ENCODE data around the gene KRTAP5-5. TPM values are rescaled to one million over a fixed set of nuclear protein-coding genes. Genes with fewer than 3 reads are reported as not detected.

Gene KRTAP5-5
- total and polyA plus RNA-seq, 2 of the 8 experiments (the other 6 are each of a cell fraction or from before 2014, with no cell fraction given): 0.09 TPM; not detected in 1

DNA sequence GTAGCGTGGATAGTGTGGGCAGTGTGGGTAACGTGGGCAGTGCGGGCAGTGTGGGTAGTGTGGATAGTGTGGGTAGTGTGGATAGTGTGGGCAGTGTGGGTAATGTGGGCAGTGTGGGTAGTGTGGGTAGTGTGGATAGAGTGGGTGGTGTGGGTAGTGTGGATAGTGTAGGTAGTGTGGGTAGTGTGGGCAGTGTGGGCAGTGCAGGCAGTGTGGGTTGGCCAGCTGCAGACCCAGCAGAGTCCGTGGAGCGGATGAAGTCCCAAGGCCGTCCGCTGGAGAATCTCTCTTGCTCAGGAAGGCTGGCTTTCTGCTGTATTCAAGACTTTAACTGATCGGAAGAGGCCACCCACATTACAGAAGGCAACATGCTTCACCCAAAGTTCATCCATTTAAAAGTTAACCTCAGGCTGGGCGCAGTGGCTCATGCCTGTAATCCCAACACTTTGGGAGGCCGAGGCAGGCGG is 41.4 kb downstream of the KRTAP5-5 start:
- POLR2A ChIA-PET (ENCODE audit: partially characterized antibody): no interaction called here
- TF ChIP-seq KDM4A (IDR thresholded peaks at IDR 0.05; ENCODE audit: low read depth, low read length, severe bottlenecking) (no peak), BACH1 (IDR thresholded peaks at IDR 0.05; ENCODE audit: low read length) (no peak), RAD21 (IDR thresholded peaks at IDR 0.05 in 1 of 2, conservative IDR thresholded peaks at IDR 0.05 in 1 of 2; ENCODE audit: low read depth in 2 of 2, low read length in 2 of 2) (no peak), SIN3A (conservative IDR thresholded peaks at IDR 0.05 in 1 of 2, IDR thresholded peaks at IDR 0.05 in 1 of 2; ENCODE audit: low read depth in 1 of 2, low read length in 2 of 2) (no peak), SP1 (IDR thresholded peaks at IDR 0.05; ENCODE audit: low read depth, low read length) (no peak), FOSL1 (IDR thresholded peaks at IDR 0.05; ENCODE audit: insufficient read depth, low read depth, low read length) (no peak), POU5F1 (IDR thresholded peaks at IDR 0.05; ENCODE audit: low read depth, low read length) (no peak), TEAD4 (IDR thresholded peaks at IDR 0.05; ENCODE audit: low read depth, low read length) (no peak), TAF1 (IDR thresholded peaks at IDR 0.05; ENCODE audit: low read depth, low read length) (no peak), RXRA (IDR thresholded peaks at IDR 0.05; ENCODE audit: insufficient read depth, low read depth, low read length) (no peak)
- TF ChIP-seq, protein P1, sequence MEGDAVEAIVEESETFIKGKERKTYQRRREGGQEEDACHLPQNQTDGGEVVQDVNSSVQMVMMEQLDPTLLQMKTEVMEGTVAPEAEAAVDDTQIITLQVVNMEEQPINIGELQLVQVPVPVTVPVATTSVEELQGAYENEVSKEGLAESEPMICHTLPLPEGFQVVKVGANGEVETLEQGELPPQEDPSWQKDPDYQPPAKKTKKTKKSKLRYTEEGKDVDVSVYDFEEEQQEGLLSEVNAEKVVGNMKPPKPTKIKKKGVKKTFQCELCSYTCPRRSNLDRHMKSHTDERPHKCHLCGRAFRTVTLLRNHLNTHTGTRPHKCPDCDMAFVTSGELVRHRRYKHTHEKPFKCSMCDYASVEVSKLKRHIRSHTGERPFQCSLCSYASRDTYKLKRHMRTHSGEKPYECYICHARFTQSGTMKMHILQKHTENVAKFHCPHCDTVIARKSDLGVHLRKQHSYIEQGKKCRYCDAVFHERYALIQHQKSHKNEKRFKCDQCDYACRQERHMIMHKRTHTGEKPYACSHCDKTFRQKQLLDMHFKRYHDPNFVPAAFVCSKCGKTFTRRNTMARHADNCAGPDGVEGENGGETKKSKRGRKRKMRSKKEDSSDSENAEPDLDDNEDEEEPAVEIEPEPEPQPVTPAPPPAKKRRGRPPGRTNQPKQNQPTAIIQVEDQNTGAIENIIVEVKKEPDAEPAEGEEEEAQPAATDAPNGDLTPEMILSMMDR (IDR thresholded peaks at IDR 0.05; ENCODE audit: control extremely low read depth in 1 of 3, insufficient read depth in 1 of 3, low read depth in 1 of 3, low read length in 3 of 3): no peak

More for the DNA sequence above, 41.4 kb downstream of the KRTAP5-5 start:
- H3K79me2 ChIP-seq (ENCODE audit: control insufficient read depth in 1 of 2, insufficient read depth in 2 of 2, low read length in 2 of 2): no peaks in the 10 kb centered on the region
- H3K14ac ChIP-seq (ENCODE audit: insufficient read length): no peak overlapping the region
- no peak overlapping the region; the same call in 1 of the 2 replicates for H3K18ac ChIP-seq (ENCODE audit: extremely low read depth, low read length)
- no peaks in the 10 kb centered on the region; a peak in 1 of 7 replicates for H3K4me1 ChIP-seq (replicated peaks in 1 of 4; ENCODE audit: control insufficient read depth in 3 of 4, insufficient read depth in 4 of 4, low read length in 3 of 4)
- H3K23me2 ChIP-seq (ENCODE audit: low read depth, low read length): peaks cover 6% of the 10 kb centered on the region; the same call in 1 of the 2 replicates
- peak overlapping the region; percentile 88 for H2BK15ac ChIP-seq (ENCODE audit: low read length)
- peak overlapping the region; percentile 69 for H3K56ac ChIP-seq (replicated peaks; ENCODE audit: insufficient read length, low read depth, low read length)
- H3K9ac ChIP-seq (replicated peaks in 1 of 4; ENCODE audit: extremely low read depth in 1 of 4, low read depth in 3 of 4, low read length in 3 of 4): no peak overlapping the region
- no peak overlapping the region for H3K4me3 ChIP-seq (ENCODE audit: extremely low read depth in 1 of 4, insufficient read depth in 2 of 4, low read depth in 3 of 4, low read length in 4 of 4)
- H2BK12ac ChIP-seq (ENCODE audit: low read depth, low read length): peak overlapping the region; percentile 52; the same call in 1 of the 2 replicates
- H2BK20ac ChIP-seq (ENCODE audit: low read length): no peak overlapping the region
- H3K27ac ChIP-seq (ENCODE audit: low read depth, low read length): no peak overlapping the region
- FAIRE-seq (no peak), DNase-seq (ENCODE audit: low read depth in 1 of 2, low spot score in 2 of 2) (no peak)
- H4K5ac ChIP-seq (ENCODE audit: insufficient read length, low read depth, low read length): no peak overlapping the region
- peaks cover 0 to 4% (median 0%) of the 10 kb centered on the region in 4 experiments; a peak in 3 of 7 replicates for H3K27me3 ChIP-seq (replicated peaks in 1 of 4; ENCODE audit: control insufficient read depth in 3 of 4, extremely low read depth in 1 of 4, insufficient read depth in 3 of 4, low read length in 3 of 4)
- 74% methylated on average over 10 of the region's 11 CpGs; no CpG with 5 or more reads in 1 of the 2 experiments for WGBS, 2 experiments (ENCODE audit: extremely low coverage in 1 of 2, insufficient coverage in 1 of 2, insufficient read length in 1 of 2, insufficient replicate concordance in 2 of 2, low coverage in 1 of 2, low lambda C conversion rate in 2 of 2, missing lambda C conversion rate in 1 of 2)
- no peak overlapping the region for H4K8ac ChIP-seq (ENCODE audit: extremely low read depth, insufficient read depth, low read length)
- H2AFZ ChIP-seq (ENCODE audit: low read length): no peak overlapping the region
- H3K79me1 ChIP-seq (ENCODE audit: low read depth, low read length): no peaks in the 10 kb centered on the region
- no peak overlapping the region for H4K91ac ChIP-seq (replicated peaks; ENCODE audit: insufficient read length, low read length)
- no peak overlapping the region for H2BK120ac ChIP-seq (replicated peaks; ENCODE audit: low read depth, low read length)
- H3K9me3 ChIP-seq (ENCODE audit: insufficient read depth in 2 of 2, low read depth in 1 of 2, low read length in 1 of 2): no peaks in the 10 kb centered on the region
- no peak overlapping the region for H2BK5ac ChIP-seq (ENCODE audit: low read depth, low read length)
- H3K4ac ChIP-seq (replicated peaks; ENCODE audit: insufficient read length, low read depth, low read length): no peak overlapping the region
- no peak overlapping the region for H3K4me2 ChIP-seq (ENCODE audit: insufficient read depth in 1 of 2, low read depth in 2 of 2, low read length in 2 of 2)
- CTCF ChIA-PET (ENCODE audit: partially characterized antibody): interaction anchor here (1.0 to 4.5 kb wide), 2 partner anchors 11 to 18 kb away, joined by 4 to 15 read pairs; no protein-coding TSS in a partner anchor
- peaks cover 0 to 2% of the 10 kb centered on the region in 2 experiments for H4K20me1 ChIP-seq (replicated peaks in 1 of 2; ENCODE audit: control insufficient read depth in 1 of 2, insufficient read depth in 2 of 2, low read length in 2 of 2)
- H3K36me3 ChIP-seq (ENCODE audit: control insufficient read depth in 2 of 4, insufficient read depth in 4 of 4, low read length in 3 of 4): no peaks in the 10 kb centered on the region
- H2AK5ac ChIP-seq (ENCODE audit: low read depth, low read length): 0 out of 2 replicates have a peak overlapping the region, but pooled peaks have one; percentile 17
- no peak overlapping the region for H3K23ac ChIP-seq (ENCODE audit: insufficient read length)
